ENCODE data around the gene PTPN13.

The PTPN13 gene

DNA sequence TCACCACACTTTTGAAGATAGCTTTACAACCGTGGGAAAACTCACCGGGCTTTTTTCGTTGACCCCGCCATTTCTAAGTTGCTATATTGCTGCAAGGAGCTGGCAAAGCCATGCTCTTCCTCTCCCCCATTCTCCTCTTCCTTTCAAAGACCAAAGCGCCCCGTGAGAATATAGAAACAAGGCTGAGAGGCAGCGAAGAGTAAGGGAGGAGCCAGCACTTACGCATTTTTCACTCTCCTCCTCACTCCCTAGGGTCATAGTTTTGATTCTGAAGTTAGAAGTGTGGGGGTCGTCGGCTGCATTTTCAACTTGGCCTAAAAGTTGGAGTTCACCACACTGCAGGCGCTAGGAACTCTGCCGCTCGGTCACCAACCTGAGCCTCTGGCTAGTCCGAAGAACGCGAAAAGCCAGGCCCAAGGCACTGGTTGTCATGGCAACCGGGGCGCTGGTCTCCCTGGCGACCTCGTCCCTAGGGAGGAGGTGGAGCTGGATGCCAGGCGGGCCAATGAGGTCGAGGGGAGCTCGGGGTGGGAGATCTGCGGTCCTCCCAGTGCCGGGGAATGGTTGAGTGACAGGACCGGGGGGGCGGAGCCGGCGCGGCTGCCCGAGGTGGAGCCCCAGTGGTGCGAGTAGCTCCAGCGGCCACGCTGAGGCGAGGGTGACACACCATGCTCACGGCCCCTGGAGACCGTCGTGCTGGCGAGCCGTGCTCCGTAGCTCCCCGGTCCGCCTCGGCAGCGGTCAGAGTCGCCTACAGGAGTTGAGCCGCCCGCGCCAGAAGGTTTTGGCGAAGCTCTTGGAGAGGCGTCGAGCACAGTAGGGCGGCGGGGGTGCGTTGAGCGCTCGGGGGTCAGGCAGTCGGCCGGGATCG lies at the start of gene PTPN13:
Gene PTPN13 (plus strand): TSS at position 628 of the 871 bp plus-strand sequence. CDS start 40,942 bp downstream, outside the sequence.
- DNase-seq, result peak; percentile 98

GRCh38 chr4:86547140-86547539 lies 47.0 kb upstream of the PTPN13 start:
- DNase-seq, result no peak

DNA sequence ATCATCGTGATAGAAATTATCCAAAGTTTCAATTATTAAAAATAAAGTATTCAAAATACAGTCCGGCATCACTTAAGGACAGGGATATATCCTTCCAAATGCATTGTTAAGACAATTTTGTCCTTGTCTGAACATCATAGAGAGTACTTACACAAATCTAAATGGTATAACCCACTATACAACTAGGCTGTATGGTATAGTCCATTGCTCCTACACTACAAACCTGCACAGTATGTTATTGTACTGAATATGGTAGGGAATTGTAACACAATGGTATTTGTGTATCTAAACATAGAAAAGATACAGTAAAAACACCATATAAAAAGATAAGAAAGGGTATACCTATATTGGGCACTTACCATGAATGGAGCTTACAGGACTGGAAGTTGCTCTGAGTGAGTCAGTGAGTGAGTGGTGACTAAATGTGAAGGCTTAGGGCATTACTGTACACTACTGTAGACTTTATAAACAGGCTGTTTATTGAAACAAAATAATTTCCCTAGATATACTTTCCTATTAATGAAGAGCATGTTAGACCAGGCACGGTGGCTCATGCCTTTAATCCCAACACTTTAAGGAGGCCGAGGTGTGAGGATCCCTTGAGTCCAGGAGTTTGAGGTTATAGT lies 44.8 kb upstream of the PTPN13 start:
- no peak for DNase-seq

GRCh38 chr4:86551387-86551786 lies 42.7 kb upstream of the PTPN13 start:
- DNase-seq, result no peak

DNA sequence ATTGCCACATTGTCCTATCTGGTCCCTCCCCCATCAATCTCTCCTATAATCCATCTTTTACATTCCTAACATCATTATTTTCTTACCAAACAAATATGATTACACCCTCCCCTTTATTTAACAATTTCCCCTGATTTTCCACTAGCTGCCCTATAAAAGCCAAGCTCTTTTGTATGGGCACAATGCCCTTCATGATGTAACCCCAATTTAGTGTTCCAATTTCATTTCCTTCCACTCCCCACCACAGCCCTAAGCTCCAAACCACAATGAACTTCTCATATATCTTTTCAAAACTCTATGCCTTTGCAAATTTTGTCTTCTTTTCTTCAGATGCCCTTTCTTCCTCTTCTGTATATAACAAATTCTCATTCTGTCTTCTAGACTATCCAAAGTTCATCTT lies 39.5 kb upstream of the PTPN13 start:
- peak; percentile 66 for DNase-seq

GRCh38 chr4:86556791-86557415 lies 37.2 kb upstream of the PTPN13 start:
- DNase-seq, result peak; percentile 32

GRCh38 chr4:86557526-86557925 lies 36.6 kb upstream of the PTPN13 start:
- no peak for DNase-seq

DNA sequence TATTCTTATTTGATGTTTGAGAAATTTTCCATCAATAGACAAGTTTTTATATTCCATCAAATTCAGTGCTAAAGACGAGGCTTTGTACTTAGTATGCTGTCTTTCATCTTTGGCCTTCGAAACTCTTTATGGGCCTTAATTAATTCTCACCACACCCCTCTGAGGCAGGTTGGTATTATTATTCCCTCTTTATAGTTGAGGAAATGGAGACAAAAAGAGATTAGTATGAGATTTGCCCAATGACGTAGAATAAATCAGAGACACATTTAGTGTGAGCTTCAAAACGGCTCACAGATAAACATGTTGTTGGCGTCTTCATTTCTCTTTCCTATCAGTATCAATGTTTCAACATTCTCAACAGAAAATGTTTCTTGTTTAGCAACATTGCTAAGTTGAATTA lies 35.9 kb upstream of the PTPN13 start:
- no peak for DNase-seq

DNA sequence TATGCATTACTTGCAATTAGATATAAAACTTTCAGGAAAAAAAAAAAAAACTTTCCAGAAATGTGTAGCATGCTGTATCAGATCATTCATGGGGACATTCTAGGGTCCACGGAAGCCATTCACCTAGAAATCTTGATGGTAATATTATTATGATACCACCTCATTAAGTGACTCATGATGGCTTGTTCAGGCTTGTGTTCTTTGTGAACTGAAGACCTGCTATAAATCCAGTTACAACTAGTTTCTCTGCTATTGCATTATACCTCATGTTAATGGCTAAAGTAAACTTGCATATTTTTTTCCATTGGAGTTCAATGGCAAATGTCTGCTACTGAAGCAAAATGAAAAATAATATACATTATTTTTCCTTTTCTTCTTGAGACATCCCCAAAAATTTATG lies 35.3 kb upstream of the PTPN13 start:
- no peak for DNase-seq

- DNase-seq, result no peak
Observed at GRCh38 chr4:86560447-86560846, 33.7 kb upstream of the PTPN13 start.

DNA sequence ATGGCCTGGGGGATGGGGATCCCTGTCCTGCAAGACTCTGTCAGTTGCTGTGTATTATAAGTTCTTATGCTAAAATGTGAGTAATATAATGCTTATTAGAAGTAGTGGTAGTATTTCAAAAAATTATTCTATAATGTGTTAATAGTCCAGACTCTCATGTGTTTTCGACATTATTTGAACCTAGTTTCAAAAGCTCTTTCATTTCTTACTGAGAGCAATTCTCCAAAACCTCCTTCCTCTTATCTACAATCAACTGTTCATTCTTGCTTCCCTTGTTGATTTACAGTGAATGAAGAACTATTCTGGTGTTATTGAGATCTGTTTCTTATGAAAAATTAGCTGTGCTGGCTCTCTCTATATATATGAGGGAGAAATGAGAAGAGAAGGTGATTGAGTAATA lies 32.9 kb upstream of the PTPN13 start:
- no peak for DNase-seq

GRCh38 chr4:86563416-86563815 lies 30.7 kb upstream of the PTPN13 start:
- no peak for DNase-seq

GRCh38 chr4:86564795-86565194 lies 29.3 kb upstream of the PTPN13 start:
- DNase-seq, result peak; percentile 80

GRCh38 chr4:86565651-86566050 lies 28.5 kb upstream of the PTPN13 start:
- DNase-seq, result peak; percentile 71

DNA sequence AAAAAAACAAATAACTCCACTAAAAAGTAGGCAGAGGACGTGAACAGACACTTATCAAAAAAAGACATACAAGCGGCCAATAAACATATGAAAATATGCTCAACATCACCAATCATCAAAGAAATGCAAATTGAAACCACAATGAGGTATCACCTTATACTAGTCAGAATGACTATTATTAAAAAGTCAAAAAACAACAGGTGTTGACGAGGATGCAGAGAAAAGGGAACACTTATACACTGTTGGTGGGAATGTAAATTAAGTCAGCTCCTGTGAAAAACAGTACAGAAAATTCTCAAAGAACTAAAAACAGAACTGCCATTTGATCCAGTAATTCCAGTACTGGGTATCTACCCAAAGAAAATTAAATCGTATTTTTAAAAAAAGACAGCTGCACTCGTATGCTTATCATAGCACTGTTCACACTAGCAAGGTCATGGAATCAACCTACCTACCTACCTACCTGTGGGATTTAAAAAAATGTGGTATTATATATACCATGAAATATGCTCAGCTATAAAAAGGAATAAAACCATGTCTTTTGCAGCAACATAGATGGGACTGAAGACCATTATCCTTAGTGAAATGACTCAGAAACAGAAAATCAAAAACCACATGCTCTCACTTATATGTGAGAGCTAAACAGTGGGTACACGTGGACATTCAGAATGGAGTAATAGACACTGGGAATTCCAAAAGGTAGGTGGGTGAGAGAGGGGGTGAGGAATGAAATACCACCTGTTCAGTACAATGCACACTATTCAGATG lies 24.8 kb upstream of the PTPN13 start:
- no peak for DNase-seq

GRCh38 chr4:86579941-86580340 lies 14.2 kb upstream of the PTPN13 start:
- no peak for DNase-seq

GRCh38 chr4:86582410-86582809 lies 11.7 kb upstream of the PTPN13 start:
- peak; percentile 43 for DNase-seq

GRCh38 chr4:86586160-86586572 lies 7.9 kb upstream of the PTPN13 start:
- peak; percentile 30 for DNase-seq

DNA sequence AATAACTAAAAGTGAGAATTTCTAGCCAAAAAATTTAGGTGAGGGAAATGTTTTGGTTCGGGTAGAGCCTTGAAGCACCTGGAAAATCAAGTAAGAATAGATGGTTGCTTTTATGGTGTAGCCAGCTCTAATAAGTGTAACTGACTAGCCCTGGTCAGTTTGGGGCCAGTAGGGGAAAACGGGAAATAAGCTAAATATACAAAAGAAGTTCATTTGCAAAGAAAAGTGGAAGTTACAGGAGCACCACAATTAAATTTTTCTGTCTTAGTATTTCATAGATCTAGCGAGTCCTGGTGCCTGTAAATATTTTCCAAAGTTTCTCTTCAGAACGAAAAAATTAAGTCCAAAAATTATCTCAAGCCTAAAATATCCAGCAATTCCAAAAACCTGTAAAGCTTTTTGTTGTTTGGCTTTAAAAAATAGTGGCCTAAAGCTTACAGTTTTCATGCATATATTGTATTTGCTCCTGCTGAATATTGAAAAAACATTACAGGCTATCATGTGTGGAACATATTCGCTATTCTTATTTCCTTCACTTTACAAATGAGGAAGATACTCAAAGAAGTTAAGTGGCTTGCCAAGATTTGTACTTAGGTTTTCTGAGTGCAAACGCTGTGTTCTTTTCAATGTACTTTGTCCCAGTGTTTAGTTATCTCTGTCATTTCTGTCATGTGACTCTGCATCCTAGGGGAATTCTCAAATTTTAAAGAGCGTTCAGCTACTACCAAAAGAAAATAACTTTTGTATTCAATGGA lies 7.3 kb upstream of the PTPN13 start:
- DNase-seq, result peak; percentile 14

- no peak for DNase-seq
Observed at GRCh38 chr4:86587381-86588140, 6.6 kb upstream of the PTPN13 start.

DNA sequence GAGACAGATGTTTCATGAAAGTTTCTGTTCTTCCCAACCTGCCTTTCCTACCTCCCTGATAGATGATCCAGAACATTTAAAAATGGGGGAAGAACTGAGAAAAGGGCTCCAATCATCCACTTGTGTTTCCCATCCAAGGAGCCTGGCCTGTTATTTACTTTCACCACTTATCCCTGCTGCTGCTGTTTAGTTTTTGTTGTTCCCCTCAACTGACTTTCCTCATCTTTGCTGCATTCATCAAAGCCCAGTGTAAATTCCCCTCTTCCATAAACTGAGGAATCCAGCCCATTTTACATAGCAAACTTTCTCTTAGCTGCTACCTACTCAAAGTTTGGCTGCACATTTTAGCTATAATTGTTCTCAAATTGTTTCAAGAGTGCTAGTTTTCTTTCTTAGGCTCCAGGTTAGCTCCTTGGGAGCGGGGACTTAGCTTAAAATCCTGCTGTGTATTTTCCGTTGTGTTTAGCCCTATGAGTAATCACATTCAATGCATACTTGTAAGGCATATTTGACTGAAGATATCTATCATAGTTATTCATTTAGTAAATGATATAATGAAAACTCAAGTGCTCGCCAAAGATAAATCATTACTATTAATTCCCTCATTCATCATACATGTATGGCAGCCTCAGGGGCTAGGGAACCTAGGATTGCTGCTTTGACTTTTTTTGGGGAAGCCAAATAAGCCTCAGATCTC lies 1.4 kb upstream of the PTPN13 start:
- DNase-seq, result no peak
